Measurements from ENCODE around the gene KRTCAP2. TPM values are rescaled to one million over a fixed set of nuclear protein-coding genes. Genes with fewer than 3 reads are reported as not detected.
"Not testable (repeated sequence)": the region's sequence is repeated elsewhere in the genome, so short reads cannot be mapped to it uniquely, and the experiment has no call there.

KRTCAP2 gene
- total and polyA plus RNA-seq, 9 donors, result 96.5 to 499 (median 166) TPM

GRCh38 chr1:155191904-155192303, 18.8 kb upstream of the KRTCAP2 start:
- peaks cover 7% of the 10 kb centered on the region for H3K4me1 ChIP-seq (ENCODE audit: insufficient read depth)
- peak in 1 of 5 donors; percentile 55 for DNase-seq
- no peaks in the 10 kb centered on the region for H3K27me3 ChIP-seq
- H3K27ac ChIP-seq, result peak overlapping the region in 1 of 2 donors; percentile 82
- intact Hi-C loops (cut with DNase I), result loop anchor here in 1 of 4 donors (5.0 kb wide), 1 partner anchor 35 kb away; no protein-coding TSS in a partner anchor
- no peaks in the 10 kb centered on the region for H3K9me3 ChIP-seq
- H3K4me3 ChIP-seq, result no peak overlapping the region
- WGBS, 3 donors, result 82 to 87% (median 86%) methylated on average over 14 to 17 of the region's 17 CpGs
- H3K36me3 ChIP-seq, result no peaks in the 10 kb centered on the region
- TF ChIP-seq POLR2A (IDR thresholded peaks at IDR 0.05) (no peak), CTCF (IDR thresholded peaks at IDR 0.05) (no peak), EP300 (IDR thresholded peaks at IDR 0.05) (no peak)

- not testable (repeated sequence) for H3K36me3 ChIP-seq; H3K27ac ChIP-seq; H3K27me3 ChIP-seq; H3K4me1 ChIP-seq (ENCODE audit: insufficient read depth); H3K9me3 ChIP-seq; H3K4me3 ChIP-seq; DNase-seq
- intact Hi-C loops (cut with DNase I), result loop anchor here in 1 of 4 donors (5.0 kb wide), 1 partner anchor 37 kb away; no protein-coding TSS in a partner anchor
- WGBS, 3 donors, result 92 to 96% (median 92%) methylated on average over 13 to 23 of the region's 45 CpGs
Measured at GRCh38 chr1:155189926-155190325, 16.8 kb upstream of the KRTCAP2 start.

- TF ChIP-seq CTCF (IDR thresholded peaks at IDR 0.05) (no peak), EP300 (IDR thresholded peaks at IDR 0.05) (no peak), POLR2A (IDR thresholded peaks at IDR 0.05) (no peak)
- Histone ChIP-seq H3K27ac (no peak overlapping the region), H3K9me3 (no peaks in the 10 kb centered on the region), H3K36me3 (no peaks in the 10 kb centered on the region), H3K27me3 (no peaks in the 10 kb centered on the region), H3K4me1 (ENCODE audit: insufficient read depth) (peaks cover 2% of the 10 kb centered on the region), H3K4me3 (no peak overlapping the region)
- WGBS, 3 donors, result 73 to 86% (median 80%) methylated on average over 7 to 14 of the region's 14 CpGs
- DNase-seq, result peak in 2 of 5 donors; percentile 14 to 16
- intact Hi-C loops (cut with DNase I), result no loop called here
Measured at GRCh38 chr1:155188268-155188667, 15.2 kb upstream of the KRTCAP2 start.

- no peak overlapping the region for H3K27ac ChIP-seq
- H3K9me3 ChIP-seq, result no peaks in the 10 kb centered on the region
- TF ChIP-seq CTCF (IDR thresholded peaks at IDR 0.05) (no peak), EP300 (IDR thresholded peaks at IDR 0.05) (no peak), POLR2A (IDR thresholded peaks at IDR 0.05) (no peak)
- intact Hi-C loops (cut with DNase I), result no loop called here
- 67 to 70% (median 69%) methylated on average over 16 of the region's 16 CpGs for WGBS, 3 donors
- no peaks in the 10 kb centered on the region for H3K36me3 ChIP-seq
- H3K4me1 ChIP-seq (ENCODE audit: insufficient read depth), result no peaks in the 10 kb centered on the region
- no peak overlapping the region for H3K4me3 ChIP-seq
- DNase-seq, result peak in 2 of 5 donors; percentile 10 to 14
- no peaks in the 10 kb centered on the region for H3K27me3 ChIP-seq
Measured at GRCh38 chr1:155187456-155187891, 14.4 kb upstream of the KRTCAP2 start.

GRCh38 chr1:155186794-155187455, 13.8 kb upstream of the KRTCAP2 start:
- H3K4me1 ChIP-seq (ENCODE audit: insufficient read depth), result no peaks in the 10 kb centered on the region
- DNase-seq, result peak in 2 of 5 donors; percentile 11 to 15
- H3K27me3 ChIP-seq, result no peaks in the 10 kb centered on the region
- WGBS, 3 donors, result 67 to 75% (median 71%) methylated on average over 14 of the region's 14 CpGs
- intact Hi-C loops (cut with DNase I), result no loop called here
- no peak overlapping the region for H3K27ac ChIP-seq
- H3K9me3 ChIP-seq, result no peaks in the 10 kb centered on the region
- no peaks in the 10 kb centered on the region for H3K36me3 ChIP-seq
- TF ChIP-seq EP300 (IDR thresholded peaks at IDR 0.05) (no peak), POLR2A (IDR thresholded peaks at IDR 0.05) (no peak), CTCF (IDR thresholded peaks at IDR 0.05) (no peak)
- H3K4me3 ChIP-seq, result no peak overlapping the region

All from ovary (tissue), 9 donors.